ENCODE measurements around the gene STARD3. TPM values are rescaled to one million over a fixed set of nuclear protein-coding genes. Genes with fewer than 3 reads are reported as not detected.
"Not testable (repeated sequence)": the region's sequence is repeated elsewhere in the genome, so short reads cannot be mapped to it uniquely, and the experiment has no call there.

The STARD3 gene
- polyA plus RNA-seq, 1 experiment, result 43.3 TPM

DNA sequence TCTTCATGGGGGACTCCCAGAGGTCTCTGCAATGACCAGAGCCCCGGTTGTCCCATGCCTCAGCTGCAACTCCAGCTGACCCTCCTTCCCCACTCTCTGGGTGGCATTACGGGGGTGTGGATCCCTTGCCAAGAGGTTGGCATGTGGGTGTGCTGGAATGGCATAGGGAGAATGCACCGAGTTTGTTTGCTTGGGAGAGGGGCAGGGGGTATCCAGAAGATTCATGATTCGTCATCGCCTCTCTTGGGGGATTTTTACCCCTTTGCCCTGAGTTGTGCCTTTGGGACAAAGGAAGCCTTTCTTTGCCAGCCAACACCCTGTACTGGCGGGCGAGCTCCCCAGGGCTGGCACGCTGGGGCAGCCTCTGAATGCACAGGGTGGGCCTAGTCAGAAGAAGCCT lies 69.4 kb downstream of the STARD3 start:
- H3K27ac ChIP-seq (ENCODE audit: low read depth, low read length), result no peak overlapping the region
- H3K9me3 ChIP-seq (ENCODE audit: control insufficient read depth, insufficient read depth, low read length), result no peaks in the 10 kb centered on the region
- H3K27me3 ChIP-seq (ENCODE audit: control insufficient read depth, insufficient read depth, low read length), result no peaks in the 10 kb centered on the region
- no peak overlapping the region for H3K4me3 ChIP-seq (ENCODE audit: low read depth, low read length)
- POLR2A ChIA-PET, result no interaction called here
- TF ChIP-seq, protein P1, sequence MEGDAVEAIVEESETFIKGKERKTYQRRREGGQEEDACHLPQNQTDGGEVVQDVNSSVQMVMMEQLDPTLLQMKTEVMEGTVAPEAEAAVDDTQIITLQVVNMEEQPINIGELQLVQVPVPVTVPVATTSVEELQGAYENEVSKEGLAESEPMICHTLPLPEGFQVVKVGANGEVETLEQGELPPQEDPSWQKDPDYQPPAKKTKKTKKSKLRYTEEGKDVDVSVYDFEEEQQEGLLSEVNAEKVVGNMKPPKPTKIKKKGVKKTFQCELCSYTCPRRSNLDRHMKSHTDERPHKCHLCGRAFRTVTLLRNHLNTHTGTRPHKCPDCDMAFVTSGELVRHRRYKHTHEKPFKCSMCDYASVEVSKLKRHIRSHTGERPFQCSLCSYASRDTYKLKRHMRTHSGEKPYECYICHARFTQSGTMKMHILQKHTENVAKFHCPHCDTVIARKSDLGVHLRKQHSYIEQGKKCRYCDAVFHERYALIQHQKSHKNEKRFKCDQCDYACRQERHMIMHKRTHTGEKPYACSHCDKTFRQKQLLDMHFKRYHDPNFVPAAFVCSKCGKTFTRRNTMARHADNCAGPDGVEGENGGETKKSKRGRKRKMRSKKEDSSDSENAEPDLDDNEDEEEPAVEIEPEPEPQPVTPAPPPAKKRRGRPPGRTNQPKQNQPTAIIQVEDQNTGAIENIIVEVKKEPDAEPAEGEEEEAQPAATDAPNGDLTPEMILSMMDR (IDR thresholded peaks at IDR 0.05; ENCODE audit: low read depth, low read length), result no peak
- no peak for DNase-seq (ENCODE audit: low read depth, low spot score)
- CTCF ChIA-PET, result no interaction called here

DNA sequence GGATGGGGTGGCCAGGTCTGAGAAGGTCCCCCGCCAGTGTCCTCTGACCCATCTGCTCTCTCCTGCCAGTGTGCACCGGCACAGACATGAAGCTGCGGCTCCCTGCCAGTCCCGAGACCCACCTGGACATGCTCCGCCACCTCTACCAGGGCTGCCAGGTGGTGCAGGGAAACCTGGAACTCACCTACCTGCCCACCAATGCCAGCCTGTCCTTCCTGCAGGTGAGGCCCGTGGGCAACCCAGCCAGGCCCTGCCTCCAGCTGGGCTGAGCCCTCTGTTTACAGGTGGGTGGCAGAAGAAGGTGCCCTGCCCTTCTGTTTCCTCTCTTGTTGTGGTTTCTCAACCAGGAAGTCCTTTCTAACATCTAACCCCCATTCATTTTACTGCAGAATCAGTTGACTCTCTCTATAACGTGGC lies 70.0 kb downstream of the STARD3 start:
- TF ChIP-seq, protein P1 (IDR thresholded peaks at IDR 0.05; ENCODE audit: low read depth, low read length), result no peak
- Histone ChIP-seq H3K27me3 (ENCODE audit: control insufficient read depth, insufficient read depth, low read length) (no peaks in the 10 kb centered on the region), H3K4me3 (ENCODE audit: low read depth, low read length) (no peak overlapping the region), H3K27ac (ENCODE audit: low read depth, low read length) (no peak overlapping the region), H3K9me3 (ENCODE audit: control insufficient read depth, insufficient read depth, low read length) (no peaks in the 10 kb centered on the region)
- ChIA-PET POLR2A (interaction anchor here (0.7 kb wide), 1 partner anchor 23 kb away, joined by 4 read pairs; the partner anchor contains the start of gene MIEN1), CTCF (no interaction called here)
- DNase-seq (ENCODE audit: low read depth, low spot score), result no peak

DNA sequence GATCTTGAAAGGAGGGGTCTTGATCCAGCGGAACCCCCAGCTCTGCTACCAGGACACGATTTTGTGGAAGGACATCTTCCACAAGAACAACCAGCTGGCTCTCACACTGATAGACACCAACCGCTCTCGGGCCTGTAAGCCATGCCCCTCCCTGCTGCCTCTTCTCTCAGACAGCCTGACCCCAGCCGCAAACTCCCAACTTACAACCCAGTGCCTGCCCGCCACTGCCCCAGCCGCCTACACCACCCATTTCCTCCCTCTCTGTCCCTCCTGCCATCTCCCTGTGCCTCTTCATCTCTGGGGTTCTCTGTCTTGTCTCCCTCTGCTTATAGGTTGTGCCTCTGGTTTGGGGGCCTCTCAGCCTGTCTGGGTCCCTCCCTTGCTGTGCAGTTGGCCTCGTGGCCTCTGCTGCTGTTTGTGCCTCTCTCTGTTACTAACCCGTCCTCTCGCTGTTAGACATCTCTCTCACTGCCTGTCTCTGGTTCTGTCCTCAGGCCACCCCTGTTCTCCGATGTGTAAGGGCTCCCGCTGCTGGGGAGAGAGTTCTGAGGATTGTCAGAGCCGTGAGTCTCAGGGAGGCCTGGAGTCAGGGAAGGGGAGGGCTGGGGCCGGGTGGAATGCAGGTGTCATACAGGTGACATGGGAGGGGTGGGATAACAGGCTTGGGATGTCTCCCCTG lies 72.5 kb downstream of the STARD3 start:
- CTCF ChIA-PET, result interaction anchor here (1.4 kb wide), 1 partner anchor 88 kb away, joined by 3 read pairs; no protein-coding TSS in a partner anchor
- POLR2A ChIA-PET, result no interaction called here
- Histone ChIP-seq H3K4me3 (ENCODE audit: low read depth, low read length) (no peak overlapping the region), H3K9me3 (ENCODE audit: control insufficient read depth, insufficient read depth, low read length) (no peaks in the 10 kb centered on the region), H3K27me3 (ENCODE audit: control insufficient read depth, insufficient read depth, low read length) (no peaks in the 10 kb centered on the region), H3K27ac (ENCODE audit: low read depth, low read length) (no peak overlapping the region)
- DNase-seq (ENCODE audit: low read depth, low spot score), result no peak
- TF ChIP-seq, protein P1 (IDR thresholded peaks at IDR 0.05; ENCODE audit: low read depth, low read length), result no peak

DNA sequence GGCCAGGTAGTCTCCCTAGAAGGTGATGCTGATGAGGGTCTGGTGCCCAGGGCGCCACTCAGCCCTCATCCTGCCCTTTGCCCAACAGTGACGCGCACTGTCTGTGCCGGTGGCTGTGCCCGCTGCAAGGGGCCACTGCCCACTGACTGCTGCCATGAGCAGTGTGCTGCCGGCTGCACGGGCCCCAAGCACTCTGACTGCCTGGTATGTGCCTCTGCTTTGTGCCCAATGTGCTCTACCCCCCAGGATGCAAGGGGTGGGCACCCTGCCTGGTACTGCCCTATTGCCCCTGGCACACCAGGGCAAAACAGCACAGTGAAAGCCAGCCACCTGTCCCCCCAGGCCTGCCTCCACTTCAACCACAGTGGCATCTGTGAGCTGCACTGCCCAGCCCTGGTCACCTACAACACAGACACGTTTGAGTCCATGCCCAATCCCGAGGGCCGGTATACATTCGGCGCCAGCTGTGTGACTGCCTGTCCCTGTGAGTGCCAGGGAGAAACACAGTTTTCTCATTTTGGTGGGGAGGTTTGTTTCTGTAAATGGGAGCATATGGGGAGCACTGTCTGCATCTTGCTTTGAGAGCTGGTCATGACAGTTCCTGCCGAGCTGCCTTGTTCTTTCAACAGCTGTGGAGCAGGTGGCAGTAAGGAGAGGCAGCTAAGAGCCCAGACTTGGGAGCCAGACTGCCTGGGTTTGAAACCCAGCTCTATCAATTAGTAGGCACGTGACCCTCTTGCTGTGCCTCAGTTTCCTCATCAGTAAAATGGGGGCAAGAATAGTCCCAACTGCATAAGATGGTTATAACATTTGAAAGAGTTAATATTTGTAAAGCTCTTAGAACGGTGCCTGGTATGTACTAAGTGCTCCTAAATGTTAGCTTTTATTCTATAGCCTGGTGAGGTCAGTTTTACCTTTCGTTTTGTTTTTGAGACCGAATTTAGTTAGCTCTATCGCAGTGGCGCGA lies 73.3 kb downstream of the STARD3 start:
- CTCF ChIA-PET, result interaction anchor here (1.1 kb wide), 1 partner anchor 20 kb away, joined by 8 read pairs; the partner anchor contains the start of gene MIEN1
- no peaks in the 10 kb centered on the region for H3K27me3 ChIP-seq (ENCODE audit: control insufficient read depth, insufficient read depth, low read length)
- DNase-seq (ENCODE audit: low read depth, low spot score), result no peak

DNA sequence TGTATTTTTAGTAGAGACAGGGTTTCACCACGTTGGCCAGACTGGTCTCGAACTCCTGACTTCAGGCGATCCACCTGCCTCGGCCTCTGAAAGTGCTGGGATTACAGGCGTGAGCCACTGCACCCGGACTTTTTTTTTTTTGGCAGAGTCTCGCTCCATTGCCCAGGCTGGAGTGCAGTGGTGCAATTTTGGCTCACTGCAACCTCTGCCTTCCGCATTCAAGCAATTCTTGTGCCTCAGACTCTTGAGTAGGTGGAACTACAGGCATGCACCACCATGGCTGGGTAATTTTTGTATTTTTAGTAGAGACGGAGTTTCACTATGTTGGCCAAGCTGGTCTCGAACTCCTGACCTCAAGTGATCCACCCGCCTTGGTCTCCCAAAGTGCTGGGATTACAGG lies 74.1 kb downstream of the STARD3 start:
- POLR2A ChIA-PET, result interaction anchor here (1.2 kb wide), 1 partner anchor 11 kb away, joined by 5 read pairs; the partner anchor contains the start of gene ERBB2
- DNase-seq (ENCODE audit: low read depth, low spot score); H3K27ac ChIP-seq (ENCODE audit: low read depth, low read length); H3K9me3 ChIP-seq (ENCODE audit: control insufficient read depth, insufficient read depth, low read length); H3K27me3 ChIP-seq (ENCODE audit: control insufficient read depth, insufficient read depth, low read length); H3K4me3 ChIP-seq (ENCODE audit: low read depth, low read length): not testable (repeated sequence)
- CTCF ChIA-PET, result interaction anchor here (1.1 kb wide), 1 partner anchor 19 kb away, joined by 8 read pairs; the partner anchor contains the start of gene MIEN1

More for the DNA sequence above, 73.3 kb downstream of the STARD3 start:
- Histone ChIP-seq H3K27ac (ENCODE audit: low read depth, low read length) (no peak overlapping the region), H3K9me3 (ENCODE audit: control insufficient read depth, insufficient read depth, low read length) (no peaks in the 10 kb centered on the region), H3K4me3 (ENCODE audit: low read depth, low read length) (no peak overlapping the region)
- TF ChIP-seq, protein P1 (IDR thresholded peaks at IDR 0.05; ENCODE audit: low read depth, low read length), result no peak
- POLR2A ChIA-PET, result interaction anchor here (1.2 kb wide), 1 partner anchor 10 kb away, joined by 5 read pairs; the partner anchor contains the start of gene ERBB2

Measured in AG04450 (cell line).